Keratinocyte (primary cell): Measurements from ENCODE around the gene WDFY1. TPM values are rescaled to one million over a fixed set of nuclear protein-coding genes. Genes with fewer than 3 reads are reported as not detected.

Experiments
- DNase-seq: peaks from one replicate; pipeline ENCODE4 v3.0.0-alpha.2; 2011; ENCODE audit warnings: low read depth, missing footprints, low spot score
- FAIRE-seq: peaks from 2 replicates; lab custom pipeline; 2011; peaks lifted over from hg19 to GRCh38; lab: Jason Lieb, UNC
- H2AFZ ChIP-seq: 2 replicates; pipeline ENCODE4 v1.6.0; 2012; ENCODE audit warnings: low read length, control low read depth, inconsistent platforms; ENCODE audit not compliant: control insufficient read depth
- H3K27ac ChIP-seq: 2 replicates; pipeline ENCODE4 v1.5.1; 2011; ENCODE audit warnings: low read length; ENCODE audit not compliant: control insufficient read depth, insufficient read depth
- H3K27me3 ChIP-seq: 3 replicates; pipeline ENCODE4 v1.6.0; 2011; ENCODE audit warnings: low read length; ENCODE audit not compliant: control insufficient read depth, insufficient read depth; ENCODE audit errors: extremely low read depth
- H3K36me3 ChIP-seq, 2 experiments: 2 replicates in 1 of 2; 3 replicates in 1 of 2; pipeline ENCODE4 v1.5.1; 2011; ENCODE audit warnings: low read length in 2 of 2, mild to moderate bottlenecking in 1 of 2; ENCODE audit not compliant: control insufficient read depth in 2 of 2, insufficient read depth in 2 of 2; ENCODE audit errors: extremely low read depth in 1 of 2
- H3K4me1 ChIP-seq: 3 replicates; pipeline ENCODE4 v1.5.1; 2011; ENCODE audit warnings: low read length; ENCODE audit not compliant: control insufficient read depth, insufficient read depth; ENCODE audit errors: extremely low read depth
- H3K4me2 ChIP-seq: 3 replicates; pipeline ENCODE4 v1.6.0; 2011; ENCODE audit warnings: low read depth, low read length; ENCODE audit not compliant: control insufficient read depth, insufficient read depth; ENCODE audit errors: extremely low read depth
- H3K4me3 ChIP-seq, 3 experiments: fragments of 200-600 bp in 1 of 3; sonication (generic) in 1 of 3; 2 replicates in 2 of 3; 3 replicates in 1 of 3; pipeline ENCODE4 v1.5.1; 2011 to 2016; ENCODE audit warnings: low read length in 3 of 3, mild to moderate bottlenecking in 3 of 3, control low read depth in 2 of 3, inconsistent platforms in 1 of 3, low read depth in 1 of 3, mixed read lengths in 1 of 3, mixed run types in 1 of 3, moderate library complexity in 1 of 3; ENCODE audit not compliant: control insufficient read depth in 2 of 3, insufficient read depth in 2 of 3; ENCODE audit errors: extremely low read depth in 1 of 3
- H3K79me2 ChIP-seq: 2 replicates; pipeline ENCODE4 v1.6.0; 2012; ENCODE audit warnings: low read length; ENCODE audit not compliant: control insufficient read depth, insufficient read depth
- H3K9ac ChIP-seq: 3 replicates; pipeline ENCODE4 v1.6.0; 2011; ENCODE audit warnings: low read length; ENCODE audit not compliant: control insufficient read depth, insufficient read depth; ENCODE audit errors: extremely low read depth
- H3K9me1 ChIP-seq: 3 replicates; pipeline ENCODE4 v1.6.0; 2011; ENCODE audit warnings: low read length; ENCODE audit not compliant: control insufficient read depth, insufficient read depth; ENCODE audit errors: extremely low read depth
- H3K9me3 ChIP-seq: 2 replicates; pipeline ENCODE4 v1.5.1; 2012; ENCODE audit warnings: low read depth, low read length; ENCODE audit not compliant: control insufficient read depth
- H4K20me1 ChIP-seq: 3 replicates; pipeline ENCODE4 v1.6.0; 2011; ENCODE audit warnings: low read length; ENCODE audit not compliant: control insufficient read depth, insufficient read depth; ENCODE audit errors: extremely low read depth
- EZH2 ChIP-seq: IDR thresholded peaks from one replicate; pipeline ENCODE4 v1.6.1; 2012; ENCODE audit warnings: inconsistent platforms, mild to moderate bottlenecking, low read length, moderate library complexity
- dilution Hi-C: fragments of 300-500 bp; cut with MboI; formaldehyde crosslinking; loops from one replicate; pipeline ENCODE4 v1.7.0; 2020; ENCODE audit warnings: low sequenced_read_pairs; ENCODE audit not compliant: extremely low pct_ligation_motif_present
- polyA plus RNA-seq, 5 experiments: library from polyadenylated mRNA; depleted of rRNA in 3 of 5; stranded (reverse) in 3 of 5; stranded (forward) in 1 of 5; unstranded in 1 of 5; fragments of >200 nt; gene quantifications; 1 replicate in 1 of 5; 2 replicates in 3 of 5; 3 replicates in 1 of 5; pipeline versions ENCODE4 v1.2.1 to v1.2.3, GENCODE V29; 2011 to 2012; ENCODE audit warnings: missing spikeins in 2 of 5, low read depth in 1 of 5, low replicate concordance in 1 of 5
- TF ChIP-seq, protein P1 (sequence below), 3 experiments: IDR thresholded peaks in 1 of 3; conservative IDR thresholded peaks in 1 of 3; optimal IDR thresholded peaks in 1 of 3; 2 replicates in 2 of 3; 3 replicates in 1 of 3; pipeline versions ENCODE3 to v1.5.1; 2011; ENCODE audit warnings: low read length in 3 of 3, mild to moderate bottlenecking in 3 of 3, moderate library complexity in 2 of 3, control low read depth in 1 of 3, inconsistent platforms in 1 of 3; ENCODE audit not compliant: insufficient read depth in 2 of 3; ENCODE audit errors: extremely low read depth in 1 of 3

WDFY1 gene
- polyA plus RNA-seq, 1 donor (not counting 4 experiments of a cell fraction or from before 2014, with no cell fraction given) = 54.9 TPM

DNA sequence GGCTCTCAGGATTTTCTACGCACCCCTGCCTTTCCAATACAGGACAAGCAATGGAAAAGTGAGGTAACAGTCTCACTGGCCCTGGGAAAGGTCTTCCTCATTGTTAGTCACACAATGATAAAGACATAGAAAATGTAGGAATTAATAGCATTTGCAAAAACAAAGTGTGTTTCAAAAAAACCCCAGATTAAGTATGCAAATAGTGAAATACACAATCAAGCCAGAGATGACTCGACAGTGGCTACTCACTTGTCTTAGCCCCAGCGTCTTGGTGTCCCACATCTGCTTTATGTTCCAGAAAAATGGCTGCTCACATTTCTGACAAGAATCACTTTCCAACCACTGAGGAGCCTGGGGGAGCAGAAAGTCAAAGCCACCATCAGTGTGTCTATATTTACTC is 60.7 kb downstream of the WDFY1 start:
- peak; percentile 5 for FAIRE-seq
- Histone ChIP-seq H3K9me1 (no peaks in the 10 kb centered on the region), H3K9me3 (peaks cover 1% of the 10 kb centered on the region), H3K4me3 (no peak overlapping the region), H3K27me3 (no peaks in the 10 kb centered on the region), H3K4me2 (no peak overlapping the region), H3K79me2 (no peaks in the 10 kb centered on the region), H3K9ac (no peak overlapping the region), H3K36me3 (peaks cover 5 to 14% of the 10 kb centered on the region in 2 experiments), H3K4me1 (peaks cover 12% of the 10 kb centered on the region), H3K27ac (no peak overlapping the region), H2AFZ (no peak overlapping the region), H4K20me1 (no peaks in the 10 kb centered on the region)
- dilution Hi-C loops = no loop called here
- TF ChIP-seq EZH2 = no peak
- TF ChIP-seq, protein P1, sequence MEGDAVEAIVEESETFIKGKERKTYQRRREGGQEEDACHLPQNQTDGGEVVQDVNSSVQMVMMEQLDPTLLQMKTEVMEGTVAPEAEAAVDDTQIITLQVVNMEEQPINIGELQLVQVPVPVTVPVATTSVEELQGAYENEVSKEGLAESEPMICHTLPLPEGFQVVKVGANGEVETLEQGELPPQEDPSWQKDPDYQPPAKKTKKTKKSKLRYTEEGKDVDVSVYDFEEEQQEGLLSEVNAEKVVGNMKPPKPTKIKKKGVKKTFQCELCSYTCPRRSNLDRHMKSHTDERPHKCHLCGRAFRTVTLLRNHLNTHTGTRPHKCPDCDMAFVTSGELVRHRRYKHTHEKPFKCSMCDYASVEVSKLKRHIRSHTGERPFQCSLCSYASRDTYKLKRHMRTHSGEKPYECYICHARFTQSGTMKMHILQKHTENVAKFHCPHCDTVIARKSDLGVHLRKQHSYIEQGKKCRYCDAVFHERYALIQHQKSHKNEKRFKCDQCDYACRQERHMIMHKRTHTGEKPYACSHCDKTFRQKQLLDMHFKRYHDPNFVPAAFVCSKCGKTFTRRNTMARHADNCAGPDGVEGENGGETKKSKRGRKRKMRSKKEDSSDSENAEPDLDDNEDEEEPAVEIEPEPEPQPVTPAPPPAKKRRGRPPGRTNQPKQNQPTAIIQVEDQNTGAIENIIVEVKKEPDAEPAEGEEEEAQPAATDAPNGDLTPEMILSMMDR (optimal IDR thresholded peaks at IDR 0.05 in 1 of 3, IDR thresholded peaks at IDR 0.05 in 1 of 3, conservative IDR thresholded peaks at IDR 0.05 in 1 of 3; ENCODE audit: extremely low read depth in 1 of 3, insufficient read depth in 2 of 3, low read length in 3 of 3) = no peak
- DNase-seq = no peak

GRCh38 chr2:223882715-223883114 is 62.4 kb downstream of the WDFY1 start:
- Histone ChIP-seq H3K9ac (no peak overlapping the region), H4K20me1 (no peaks in the 10 kb centered on the region), H3K4me3 (no peak overlapping the region), H3K79me2 (no peaks in the 10 kb centered on the region), H3K9me3 (no peaks in the 10 kb centered on the region), H3K36me3 (peaks cover 5 to 19% of the 10 kb centered on the region in 2 experiments), H3K27me3 (no peaks in the 10 kb centered on the region), H3K9me1 (no peaks in the 10 kb centered on the region), H3K4me1 (peaks cover 8% of the 10 kb centered on the region), H3K4me2 (no peak overlapping the region), H3K27ac (no peak overlapping the region), H2AFZ (no peak overlapping the region)
- DNase-seq (no peak), FAIRE-seq (no peak)
- dilution Hi-C loops = no loop called here
- TF ChIP-seq, protein P1 (optimal IDR thresholded peaks at IDR 0.05 in 1 of 3, IDR thresholded peaks at IDR 0.05 in 1 of 3, conservative IDR thresholded peaks at IDR 0.05 in 1 of 3; ENCODE audit: extremely low read depth in 1 of 3, insufficient read depth in 2 of 3, low read length in 3 of 3) = no peak
- TF ChIP-seq EZH2 = no peak
